ENCODE results near the gene FLRT1.

- TF ChIP-seq TAF1 (IDR thresholded peaks at IDR 0.05; ENCODE audit: low read depth), result no peak
- no peak for TF ChIP-seq CTCF (IDR thresholded peaks at IDR 0.05; ENCODE audit: poor library complexity, severe bottlenecking)
- no peak for TF ChIP-seq REST (IDR thresholded peaks at IDR 0.05; ENCODE audit: borderline replicate concordance)
- TF ChIP-seq SMC3 (conservative IDR thresholded peaks at IDR 0.05; ENCODE audit: poor library complexity), result no peak
- TF ChIP-seq EZH2 (IDR thresholded peaks at IDR 0.05; ENCODE audit: borderline replicate concordance, insufficient read depth, low read length, poor library complexity, severe bottlenecking), result no peak
Measured at GRCh38 chr11:64007160-64007628, 28.5 kb upstream of the FLRT1 start.

All from neural cell (in vitro differentiated cells).